ENCODE results near the gene CRABP2.

CRABP2 gene

GRCh38 chr1:156700736-156701531, 4.4 kb downstream of the CRABP2 start:
- TF ChIP-seq ZFX (IDR thresholded peaks at IDR 0.05; ENCODE audit: borderline replicate concordance) (no peak), CTCF (IDR thresholded peaks at IDR 0.05) (no peak)
- H3K27ac ChIP-seq: no peak overlapping the region

GRCh38 chr1:156698995-156699394, 6.4 kb downstream of the CRABP2 start:
- no peak overlapping the region for H3K27ac ChIP-seq
- no peak for TF ChIP-seq CTCF (IDR thresholded peaks at IDR 0.05)
- TF ChIP-seq ZFX (IDR thresholded peaks at IDR 0.05; ENCODE audit: borderline replicate concordance): no peak

DNA sequence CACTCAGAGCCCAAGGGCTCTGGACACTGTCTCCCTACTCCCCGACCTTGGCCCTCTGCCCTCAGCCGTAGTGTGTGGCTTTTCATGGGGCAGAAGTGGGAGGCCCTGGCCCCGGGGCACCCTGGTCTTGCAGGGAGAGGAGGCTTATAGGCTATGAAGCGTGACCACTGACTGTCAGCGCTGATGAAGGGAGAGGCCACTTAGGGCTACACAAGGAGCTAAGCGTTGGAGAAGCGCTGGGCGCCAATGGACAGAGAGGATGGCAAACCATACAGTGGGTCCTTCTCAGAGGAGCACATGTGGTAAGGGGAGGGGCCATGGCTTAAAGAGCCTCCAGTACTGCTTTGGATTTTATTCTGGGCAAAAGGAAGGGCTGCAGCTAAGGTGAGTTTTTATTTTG, 7.9 kb downstream of the CRABP2 start:
- TF ChIP-seq CTCF (IDR thresholded peaks at IDR 0.05) (no peak), ZFX (IDR thresholded peaks at IDR 0.05; ENCODE audit: borderline replicate concordance) (no peak)
- H3K27ac ChIP-seq: no peak overlapping the region

- TF ChIP-seq CTCF (IDR thresholded peaks at IDR 0.05) (no peak), ZFX (IDR thresholded peaks at IDR 0.05; ENCODE audit: borderline replicate concordance) (no peak)
- H3K27ac ChIP-seq: no peak overlapping the region
These were observed 8.6 kb downstream of the CRABP2 start for GRCh38 chr1:156696755-156697154.

DNA sequence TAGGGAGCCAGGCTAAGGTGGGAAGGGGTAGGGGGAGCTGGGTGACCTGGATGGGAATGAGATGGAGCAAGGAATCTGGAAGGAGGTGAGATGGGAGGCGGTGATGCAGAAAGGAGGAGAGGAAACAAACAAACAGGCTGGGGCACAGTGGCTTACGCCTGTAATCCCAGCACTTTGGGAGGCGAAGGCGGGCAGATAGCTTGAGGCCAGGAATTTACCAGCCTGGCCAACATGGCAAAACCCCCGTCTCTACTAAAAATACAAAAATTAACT, 10.8 kb downstream of the CRABP2 start:
- TF ChIP-seq CTCF (IDR thresholded peaks at IDR 0.05): no peak
- TF ChIP-seq ZFX (IDR thresholded peaks at IDR 0.05; ENCODE audit: borderline replicate concordance): no peak
- H3K27ac ChIP-seq: no peak overlapping the region

DNA sequence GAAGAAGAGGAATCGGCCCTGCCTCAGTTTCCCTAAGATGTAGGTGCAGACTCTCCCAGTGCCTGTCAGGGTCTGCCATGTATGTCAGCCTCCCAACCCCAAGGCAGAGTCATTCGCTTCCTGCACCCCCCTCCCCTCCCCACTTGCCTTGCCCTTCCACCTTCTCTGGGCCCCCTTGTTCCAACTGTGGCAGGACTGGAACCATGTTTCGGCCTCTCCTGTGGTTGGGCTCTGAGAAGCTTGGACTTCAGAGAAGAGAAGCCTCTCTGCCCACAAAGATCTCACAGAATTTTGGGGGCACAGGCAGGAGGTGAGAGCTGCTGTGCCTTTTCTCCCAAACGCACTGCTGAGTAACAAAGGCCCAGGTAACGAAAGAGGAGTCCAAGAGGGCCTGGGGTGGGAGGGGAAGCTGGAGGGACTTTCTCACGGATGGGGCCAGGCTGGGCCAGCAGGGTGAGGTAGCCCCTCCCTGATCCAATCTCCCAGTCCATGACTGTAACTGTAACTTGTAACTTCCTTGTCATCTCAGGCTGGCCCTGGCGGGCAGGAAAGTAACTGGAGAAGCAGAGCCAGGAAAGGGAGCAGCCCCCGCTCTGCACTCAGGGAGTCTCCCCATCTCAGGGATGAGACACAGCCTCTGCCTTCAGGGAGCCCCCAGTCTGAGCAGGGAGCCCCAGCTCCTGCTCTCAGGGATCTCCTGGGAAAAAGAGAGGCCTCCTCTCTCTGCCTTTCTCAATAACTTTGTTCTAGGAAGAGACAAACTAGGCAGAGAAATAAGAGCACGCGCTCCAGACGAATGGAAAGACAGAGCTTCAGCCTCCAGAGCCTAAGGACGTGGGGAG, 11.3 kb downstream of the CRABP2 start:
- H3K27ac ChIP-seq: no peak overlapping the region
- TF ChIP-seq CTCF (IDR thresholded peaks at IDR 0.05) (no peak), ZFX (IDR thresholded peaks at IDR 0.05; ENCODE audit: borderline replicate concordance) (no peak)

Measured in 22Rv1 (cell line).